ENCODE measurements around the gene OLFML2B. TPM values are rescaled to one million over a fixed set of nuclear protein-coding genes. Genes with fewer than 3 reads are reported as not detected.
A peak's percentile ranks its signal among the peaks of the same experiment; 100 is the strongest.
"Not testable (repeated sequence)": the region's sequence is repeated elsewhere in the genome, so short reads cannot be mapped to it uniquely, and the experiment has no call there.

OLFML2B gene
- total RNA-seq, 2 experiments from 2014 or later: 1.7 to 2.3 TPM

GRCh38 chr1:162059721-162060120 lies 36.1 kb upstream of the OLFML2B start:
- Mint-ChIP-seq H3K27ac (no peak overlapping the region), H3K27me3 (ENCODE audit: low read depth) (peaks cover 6% of the 10 kb centered on the region), H3K36me3 (ENCODE audit: low read depth) (no peaks in the 10 kb centered on the region), H3K9me3 (no peaks in the 10 kb centered on the region), H3K4me3 (no peak overlapping the region), H3K4me1 (ENCODE audit: low read depth) (no peaks in the 10 kb centered on the region)
- CTCF ChIA-PET: no interaction called here
- no peak for DNase-seq
- intact Hi-C loops (cut with micrococcal nuclease): no loop called here

- DNase-seq: no peak
- no peak overlapping the region for H3K4me3 Mint-ChIP-seq
- no peak overlapping the region for H3K27ac Mint-ChIP-seq
- H3K4me1 Mint-ChIP-seq (ENCODE audit: low read depth): no peaks in the 10 kb centered on the region
- intact Hi-C loops (cut with micrococcal nuclease): loop anchor here (1.0 kb wide), 3 partner anchors 220 to 571 kb away; no protein-coding TSS in a partner anchor
- H3K36me3 Mint-ChIP-seq (ENCODE audit: low read depth): no peaks in the 10 kb centered on the region
- no peaks in the 10 kb centered on the region for H3K27me3 Mint-ChIP-seq (ENCODE audit: low read depth)
- CTCF ChIA-PET: interaction anchor here (0.5 to 1.6 kb wide), 18 partner anchors 8 to 1190 kb away, joined by 3 to 13 read pairs (median 4); partner anchors contain the start of gene NOS1AP
- no peaks in the 10 kb centered on the region for H3K9me3 Mint-ChIP-seq
Measured at GRCh38 chr1:162056579-162056978, 32.9 kb upstream of the OLFML2B start.

GRCh38 chr1:162056043-162056442 lies 32.4 kb upstream of the OLFML2B start:
- Mint-ChIP-seq H3K9me3 (no peaks in the 10 kb centered on the region), H3K27ac (no peak overlapping the region), H3K27me3 (ENCODE audit: low read depth) (no peaks in the 10 kb centered on the region), H3K4me3 (no peak overlapping the region), H3K36me3 (ENCODE audit: low read depth) (no peaks in the 10 kb centered on the region), H3K4me1 (ENCODE audit: low read depth) (no peaks in the 10 kb centered on the region)
- intact Hi-C loops (cut with micrococcal nuclease): loop anchor here (1.0 kb wide), 3 partner anchors 220 to 571 kb away; no protein-coding TSS in a partner anchor
- CTCF ChIA-PET: interaction anchor here (0.5 to 1.6 kb wide), 21 partner anchors 8 to 1190 kb away, joined by 3 to 13 read pairs (median 4); partner anchors contain the start of gene NOS1AP
- peak; percentile 70 for DNase-seq

GRCh38 chr1:162055062-162055461 lies 31.4 kb upstream of the OLFML2B start:
- Mint-ChIP-seq H3K36me3 (ENCODE audit: low read depth) (no peaks in the 10 kb centered on the region), H3K9me3 (no peaks in the 10 kb centered on the region), H3K27me3 (ENCODE audit: low read depth) (no peaks in the 10 kb centered on the region), H3K4me1 (ENCODE audit: low read depth) (no peaks in the 10 kb centered on the region), H3K27ac (no peak overlapping the region), H3K4me3 (no peak overlapping the region)
- CTCF ChIA-PET: interaction anchor here (0.7 to 1.1 kb wide), 2 partner anchors 127 to 273 kb away, joined by 3 read pairs; no protein-coding TSS in a partner anchor
- intact Hi-C loops (cut with micrococcal nuclease): no loop called here
- no peak for DNase-seq

- H3K9me3 Mint-ChIP-seq; intact Hi-C loops (cut with micrococcal nuclease); DNase-seq; H3K27me3 Mint-ChIP-seq (ENCODE audit: low read depth); H3K36me3 Mint-ChIP-seq (ENCODE audit: low read depth); H3K4me1 Mint-ChIP-seq (ENCODE audit: low read depth); H3K4me3 Mint-ChIP-seq; H3K27ac Mint-ChIP-seq: not testable (repeated sequence)
- CTCF ChIA-PET: interaction anchor here (1.5 kb wide), 1 partner anchor 344 kb away, joined by 3 read pairs; no protein-coding TSS in a partner anchor
Measured at GRCh38 chr1:162053949-162054348, 30.3 kb upstream of the OLFML2B start.

- Mint-ChIP-seq H3K4me1 (ENCODE audit: low read depth) (no peaks in the 10 kb centered on the region), H3K27me3 (ENCODE audit: low read depth) (peaks cover 2% of the 10 kb centered on the region), H3K9me3 (peaks cover under 1% of the 10 kb centered on the region), H3K27ac (no peak overlapping the region), H3K36me3 (ENCODE audit: low read depth) (no peaks in the 10 kb centered on the region), H3K4me3 (no peak overlapping the region)
- DNase-seq: no peak
- intact Hi-C loops (cut with micrococcal nuclease): no loop called here
- CTCF ChIA-PET: interaction anchor here (1.3 kb wide), 1 partner anchor 255 kb away, joined by 3 read pairs; no protein-coding TSS in a partner anchor
Measured at GRCh38 chr1:162046921-162047320, 23.3 kb upstream of the OLFML2B start.

- Mint-ChIP-seq H3K27me3 (ENCODE audit: low read depth) (peaks cover 6% of the 10 kb centered on the region), H3K9me3 (peaks cover 5% of the 10 kb centered on the region), H3K4me1 (ENCODE audit: low read depth) (no peaks in the 10 kb centered on the region), H3K4me3 (no peak overlapping the region), H3K27ac (no peak overlapping the region), H3K36me3 (ENCODE audit: low read depth) (no peaks in the 10 kb centered on the region)
- intact Hi-C loops (cut with micrococcal nuclease): no loop called here
- DNase-seq: no peak
- CTCF ChIA-PET: interaction anchor here (0.7 kb wide), 1 partner anchor 466 kb away, joined by 3 read pairs; no protein-coding TSS in a partner anchor
Measured at GRCh38 chr1:162042361-162042760, 18.7 kb upstream of the OLFML2B start.

- H3K36me3 Mint-ChIP-seq (ENCODE audit: low read depth): no peaks in the 10 kb centered on the region
- H3K4me3 Mint-ChIP-seq: no peak overlapping the region
- intact Hi-C loops (cut with micrococcal nuclease): no loop called here
- H3K27me3 Mint-ChIP-seq (ENCODE audit: low read depth): peaks cover 6% of the 10 kb centered on the region
- H3K4me1 Mint-ChIP-seq (ENCODE audit: low read depth): peaks cover 4% of the 10 kb centered on the region
- no peak overlapping the region for H3K27ac Mint-ChIP-seq
- no peak for DNase-seq
- H3K9me3 Mint-ChIP-seq: peaks cover 5% of the 10 kb centered on the region
- CTCF ChIA-PET: interaction anchor here (0.6 to 1.0 kb wide), 2 partner anchors 16 to 53 kb away, joined by 3 to 5 read pairs; no protein-coding TSS in a partner anchor
Measured at GRCh38 chr1:162040657-162041056, 17.0 kb upstream of the OLFML2B start.

GRCh38 chr1:162040001-162040400 lies 16.3 kb upstream of the OLFML2B start:
- no peaks in the 10 kb centered on the region for H3K36me3 Mint-ChIP-seq (ENCODE audit: low read depth)
- no peak for DNase-seq
- H3K9me3 Mint-ChIP-seq: peaks cover 5% of the 10 kb centered on the region
- intact Hi-C loops (cut with micrococcal nuclease): no loop called here
- peaks cover 6% of the 10 kb centered on the region for H3K27me3 Mint-ChIP-seq (ENCODE audit: low read depth)
- H3K27ac Mint-ChIP-seq: no peak overlapping the region
- peaks cover 10% of the 10 kb centered on the region for H3K4me1 Mint-ChIP-seq (ENCODE audit: low read depth)
- H3K4me3 Mint-ChIP-seq: no peak overlapping the region
- CTCF ChIA-PET: no interaction called here

- intact Hi-C loops (cut with micrococcal nuclease): loop anchor here (10.0 kb wide), 1 partner anchor 554 kb away; no protein-coding TSS in a partner anchor
- Mint-ChIP-seq H3K4me1 (ENCODE audit: low read depth) (peaks cover 11% of the 10 kb centered on the region), H3K27me3 (ENCODE audit: low read depth) (peaks cover 9% of the 10 kb centered on the region), H3K27ac (no peak overlapping the region), H3K9me3 (peaks cover 5% of the 10 kb centered on the region), H3K36me3 (ENCODE audit: low read depth) (no peaks in the 10 kb centered on the region), H3K4me3 (no peak overlapping the region)
- no peak for DNase-seq
- CTCF ChIA-PET: interaction anchor here (1.2 to 6.5 kb wide), 9 partner anchors 12 to 275 kb away, joined by 3 to 173 read pairs (median 9); partner anchors contain the start of gene OLFML2B
Measured at GRCh38 chr1:162038624-162039023, 15.0 kb upstream of the OLFML2B start.

- Mint-ChIP-seq H3K27ac (no peak overlapping the region), H3K9me3 (no peaks in the 10 kb centered on the region), H3K27me3 (ENCODE audit: low read depth) (peaks cover 7% of the 10 kb centered on the region), H3K4me3 (no peak overlapping the region), H3K36me3 (ENCODE audit: low read depth) (no peaks in the 10 kb centered on the region), H3K4me1 (ENCODE audit: low read depth) (peaks cover 11% of the 10 kb centered on the region)
- CTCF ChIA-PET: interaction anchor here (0.6 to 6.5 kb wide), 18 partner anchors 10 to 299 kb away, joined by 4 to 173 read pairs (median 6); partner anchors contain the start of genes DUSP12 and OLFML2B
- intact Hi-C loops (cut with micrococcal nuclease): loop anchor here (10.0 kb wide), 1 partner anchor 551 kb away; no protein-coding TSS in a partner anchor
- no peak for DNase-seq
Measured at GRCh38 chr1:162036163-162036562, 12.5 kb upstream of the OLFML2B start.

- Mint-ChIP-seq H3K27me3 (ENCODE audit: low read depth) (peaks cover 3% of the 10 kb centered on the region), H3K4me3 (no peak overlapping the region), H3K27ac (no peak overlapping the region), H3K4me1 (ENCODE audit: low read depth) (peaks cover 11% of the 10 kb centered on the region), H3K36me3 (ENCODE audit: low read depth) (no peaks in the 10 kb centered on the region), H3K9me3 (no peaks in the 10 kb centered on the region)
- intact Hi-C loops (cut with micrococcal nuclease): loop anchor here (10.0 kb wide), 1 partner anchor 550 kb away; no protein-coding TSS in a partner anchor
- peak; percentile 39 for DNase-seq
- CTCF ChIA-PET: interaction anchor here (0.6 to 6.5 kb wide), 8 partner anchors 11 to 272 kb away, joined by 3 to 173 read pairs (median 4); partner anchors contain the start of gene OLFML2B
Measured at GRCh38 chr1:162035241-162035640, 11.6 kb upstream of the OLFML2B start.
